Stimulated activated CD4-positive, alpha-beta T cell treated with anti-CD3 and anti-CD28 coated beads, Interleukin-1b, Interleukin-23, amount 100 ng/mL, for 4 hours (primary cell): ENCODE measurements around the gene C7orf25.

ENCODE experiments used
- DNase-seq, 2 donors: peaks; one replicate each; pipeline ENCODE4 v3.0.0-alpha.2; 2020; ENCODE audit warnings: low read depth in 2 of 2

C7orf25 gene

GRCh38 chr7:42877862-42878261, 34.0 kb downstream of the C7orf25 start:
- no peak for DNase-seq

- peak; percentile 35 to 36 for DNase-seq
Measured at GRCh38 chr7:42876182-42877068, 35.4 kb downstream of the C7orf25 start.

GRCh38 chr7:42869131-42870020, 42.5 kb downstream of the C7orf25 start:
- DNase-seq = no peak

GRCh38 chr7:42868480-42868879, 43.4 kb downstream of the C7orf25 start:
- no peak for DNase-seq
